Measurements from ENCODE around the gene DENND1A.
"Not testable (repeated sequence)": the region's sequence is repeated elsewhere in the genome, so short reads cannot be mapped to it uniquely, and the experiment has no call there.

Gene DENND1A

GRCh38 chr9:123947326-123947725, 17.4 kb upstream of the DENND1A start:
- Histone ChIP-seq H3K4me1 (ENCODE audit: control insufficient read depth, insufficient read depth, low read length, poor library complexity, severe bottlenecking) (no peaks in the 10 kb centered on the region), H3K9me3 (ENCODE audit: control insufficient read depth, low read length) (no peaks in the 10 kb centered on the region), H3K4me3 (ENCODE audit: extremely low read depth, insufficient read depth, low read length, poor library complexity, severe bottlenecking) (no peak overlapping the region), H3K27ac (ENCODE audit: low read depth, low read length, severe bottlenecking) (no peak overlapping the region), H3K36me3 (ENCODE audit: control insufficient read depth, insufficient read depth, low read length) (no peaks in the 10 kb centered on the region)
- WGBS, 2 experiments (ENCODE audit: insufficient coverage in 2 of 2), result 100% methylated on average over 1 of the region's 2 CpGs; no CpG with 5 or more reads in 1 of the 2 experiments

- H3K9me3 ChIP-seq (ENCODE audit: control insufficient read depth, low read length), result no peaks in the 10 kb centered on the region
- H3K4me3 ChIP-seq (ENCODE audit: extremely low read depth, insufficient read depth, low read length, poor library complexity, severe bottlenecking), result no peak overlapping the region
- 77 to 86% methylated on average over 6 of the region's 8 CpGs for WGBS, 2 experiments (ENCODE audit: insufficient coverage in 2 of 2)
- no peaks in the 10 kb centered on the region for H3K4me1 ChIP-seq (ENCODE audit: control insufficient read depth, insufficient read depth, low read length, poor library complexity, severe bottlenecking)
- no peaks in the 10 kb centered on the region for H3K36me3 ChIP-seq (ENCODE audit: control insufficient read depth, insufficient read depth, low read length)
- H3K27ac ChIP-seq (ENCODE audit: low read depth, low read length, severe bottlenecking), result no peak overlapping the region
Observed at GRCh38 chr9:123946101-123946821, 16.3 kb upstream of the DENND1A start.

GRCh38 chr9:123945532-123945931, 15.6 kb upstream of the DENND1A start:
- WGBS, 2 experiments (ENCODE audit: insufficient coverage in 2 of 2), result 93 to 95% methylated on average over 11 to 12 of the region's 12 CpGs
- Histone ChIP-seq H3K4me1 (ENCODE audit: control insufficient read depth, insufficient read depth, low read length, poor library complexity, severe bottlenecking) (no peaks in the 10 kb centered on the region), H3K9me3 (ENCODE audit: control insufficient read depth, low read length) (no peaks in the 10 kb centered on the region), H3K4me3 (ENCODE audit: extremely low read depth, insufficient read depth, low read length, poor library complexity, severe bottlenecking) (no peak overlapping the region), H3K27ac (ENCODE audit: low read depth, low read length, severe bottlenecking) (no peak overlapping the region), H3K36me3 (ENCODE audit: control insufficient read depth, insufficient read depth, low read length) (no peaks in the 10 kb centered on the region)

DNA sequence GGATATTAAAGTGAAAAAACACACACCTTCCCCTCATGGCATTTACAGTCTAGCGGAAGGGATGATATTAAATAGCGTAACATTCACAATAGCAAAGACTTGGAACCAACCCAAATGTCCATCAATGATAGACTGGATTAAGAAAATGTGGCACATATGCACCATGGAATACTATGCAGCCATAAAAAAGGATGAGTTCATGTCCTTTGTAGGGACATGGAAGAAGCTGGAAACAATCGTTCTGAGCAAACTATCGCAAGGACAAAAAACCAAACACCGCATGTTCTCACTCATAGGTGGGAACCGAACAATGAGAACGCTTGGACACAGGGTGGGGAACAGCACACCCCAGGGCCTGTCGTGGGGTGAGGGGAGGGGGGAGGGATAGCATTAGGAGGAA, 14.5 kb upstream of the DENND1A start:
- H3K9me3 ChIP-seq (ENCODE audit: control insufficient read depth, low read length); H3K4me1 ChIP-seq (ENCODE audit: control insufficient read depth, insufficient read depth, low read length, poor library complexity, severe bottlenecking); H3K36me3 ChIP-seq (ENCODE audit: control insufficient read depth, insufficient read depth, low read length); H3K4me3 ChIP-seq (ENCODE audit: extremely low read depth, insufficient read depth, low read length, poor library complexity, severe bottlenecking); H3K27ac ChIP-seq (ENCODE audit: low read depth, low read length, severe bottlenecking): not testable (repeated sequence)
- WGBS, 2 experiments (ENCODE audit: insufficient coverage in 2 of 2), result 94 to 100% methylated on average over 5 of the region's 8 CpGs

- no peak overlapping the region for H3K27ac ChIP-seq (ENCODE audit: low read depth, low read length, severe bottlenecking)
- no peaks in the 10 kb centered on the region for H3K4me1 ChIP-seq (ENCODE audit: control insufficient read depth, insufficient read depth, low read length, poor library complexity, severe bottlenecking)
- no peak overlapping the region for H3K4me3 ChIP-seq (ENCODE audit: extremely low read depth, insufficient read depth, low read length, poor library complexity, severe bottlenecking)
- no CpG with 5 or more reads among the region's 2 CpGs for WGBS, 2 experiments (ENCODE audit: insufficient coverage in 2 of 2)
- no peaks in the 10 kb centered on the region for H3K9me3 ChIP-seq (ENCODE audit: control insufficient read depth, low read length)
- H3K36me3 ChIP-seq (ENCODE audit: control insufficient read depth, insufficient read depth, low read length), result no peaks in the 10 kb centered on the region
Observed at GRCh38 chr9:123943671-123944070, 13.7 kb upstream of the DENND1A start.

- no peak overlapping the region for H3K4me3 ChIP-seq (ENCODE audit: extremely low read depth, insufficient read depth, low read length, poor library complexity, severe bottlenecking)
- WGBS, 2 experiments (ENCODE audit: insufficient coverage in 2 of 2), result 91 to 99% methylated on average over 9 to 10 of the region's 10 CpGs
- H3K4me1 ChIP-seq (ENCODE audit: control insufficient read depth, insufficient read depth, low read length, poor library complexity, severe bottlenecking), result no peaks in the 10 kb centered on the region
- H3K36me3 ChIP-seq (ENCODE audit: control insufficient read depth, insufficient read depth, low read length), result no peaks in the 10 kb centered on the region
- H3K27ac ChIP-seq (ENCODE audit: low read depth, low read length, severe bottlenecking), result no peak overlapping the region
- no peaks in the 10 kb centered on the region for H3K9me3 ChIP-seq (ENCODE audit: control insufficient read depth, low read length)
Observed at GRCh38 chr9:123942542-123942941, 12.6 kb upstream of the DENND1A start.

DNA sequence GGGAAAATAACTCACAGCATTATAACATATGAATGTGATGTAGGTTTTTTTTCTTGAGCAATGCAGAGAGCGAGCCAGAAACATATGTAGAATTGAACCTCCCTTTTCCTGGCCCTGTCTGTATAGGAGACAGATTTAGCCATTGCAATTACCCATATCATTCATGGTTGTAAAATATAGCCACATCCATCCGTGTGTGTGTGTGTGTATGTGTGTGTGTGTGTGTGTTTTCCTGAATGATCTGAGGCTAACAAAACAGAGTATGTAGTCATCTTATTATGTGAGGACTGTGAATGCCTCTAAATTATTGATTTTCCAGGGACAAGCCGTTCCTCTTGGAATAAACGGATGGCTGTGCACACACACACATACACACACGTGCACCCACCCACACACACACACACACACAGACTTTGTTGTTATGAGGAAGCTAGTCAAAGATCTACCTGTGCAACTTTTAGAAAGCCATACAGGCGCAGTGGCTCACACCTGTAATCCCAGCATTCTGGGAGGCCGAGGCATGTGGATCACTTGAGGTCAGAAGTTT, 11.7 kb upstream of the DENND1A start:
- no peaks in the 10 kb centered on the region for H3K4me1 ChIP-seq (ENCODE audit: control insufficient read depth, insufficient read depth, low read length, poor library complexity, severe bottlenecking)
- H3K27ac ChIP-seq (ENCODE audit: low read depth, low read length, severe bottlenecking), result no peak overlapping the region
- H3K4me3 ChIP-seq (ENCODE audit: extremely low read depth, insufficient read depth, low read length, poor library complexity, severe bottlenecking), result no peak overlapping the region
- no peaks in the 10 kb centered on the region for H3K36me3 ChIP-seq (ENCODE audit: control insufficient read depth, insufficient read depth, low read length)
- H3K9me3 ChIP-seq (ENCODE audit: control insufficient read depth, low read length), result no peaks in the 10 kb centered on the region
- 96 to 97% methylated on average over 2 to 4 of the region's 7 CpGs for WGBS, 2 experiments (ENCODE audit: insufficient coverage in 2 of 2)

- H3K4me3 ChIP-seq (ENCODE audit: extremely low read depth, insufficient read depth, low read length, poor library complexity, severe bottlenecking), result no peak overlapping the region
- no peaks in the 10 kb centered on the region for H3K36me3 ChIP-seq (ENCODE audit: control insufficient read depth, insufficient read depth, low read length)
- H3K4me1 ChIP-seq (ENCODE audit: control insufficient read depth, insufficient read depth, low read length, poor library complexity, severe bottlenecking), result no peaks in the 10 kb centered on the region
- WGBS, 2 experiments (ENCODE audit: insufficient coverage in 2 of 2), result 88 to 93% methylated on average over 6 to 7 of the region's 8 CpGs
- no peaks in the 10 kb centered on the region for H3K9me3 ChIP-seq (ENCODE audit: control insufficient read depth, low read length)
- no peak overlapping the region for H3K27ac ChIP-seq (ENCODE audit: low read depth, low read length, severe bottlenecking)
Observed at GRCh38 chr9:123940721-123941523, 11.0 kb upstream of the DENND1A start.

GRCh38 chr9:123938401-123938800, 8.5 kb upstream of the DENND1A start:
- no peak overlapping the region for H3K4me3 ChIP-seq (ENCODE audit: extremely low read depth, insufficient read depth, low read length, poor library complexity, severe bottlenecking)
- no peaks in the 10 kb centered on the region for H3K4me1 ChIP-seq (ENCODE audit: control insufficient read depth, insufficient read depth, low read length, poor library complexity, severe bottlenecking)
- H3K9me3 ChIP-seq (ENCODE audit: control insufficient read depth, low read length), result no peaks in the 10 kb centered on the region
- 84 to 87% methylated on average over 5 of the region's 5 CpGs for WGBS, 2 experiments (ENCODE audit: insufficient coverage in 2 of 2)
- H3K27ac ChIP-seq (ENCODE audit: low read depth, low read length, severe bottlenecking), result no peak overlapping the region
- H3K36me3 ChIP-seq (ENCODE audit: control insufficient read depth, insufficient read depth, low read length), result no peaks in the 10 kb centered on the region

- 67 to 100% methylated on average over 1 to 2 of the region's 3 CpGs for WGBS, 2 experiments (ENCODE audit: insufficient coverage in 2 of 2)
Observed at GRCh38 chr9:123936575-123936974, 6.6 kb upstream of the DENND1A start.

More at GRCh38 chr9:123936575-123936974, 6.6 kb upstream of the DENND1A start:
- H3K9me3 ChIP-seq (ENCODE audit: control insufficient read depth, low read length); H3K4me3 ChIP-seq (ENCODE audit: extremely low read depth, insufficient read depth, low read length, poor library complexity, severe bottlenecking); H3K4me1 ChIP-seq (ENCODE audit: control insufficient read depth, insufficient read depth, low read length, poor library complexity, severe bottlenecking); H3K36me3 ChIP-seq (ENCODE audit: control insufficient read depth, insufficient read depth, low read length); H3K27ac ChIP-seq (ENCODE audit: low read depth, low read length, severe bottlenecking): not testable (repeated sequence)
